Lower leg skin (tissue), 3 donors: Measurements from ENCODE around the gene WFDC8.

Experiments
- POLR2A ChIP-seq, 2 donors: fragments of 450-650 bp; IDR thresholded peaks; one replicate each; pipeline ENCODE4 v1.6.1; 2016 to 2017; ENCODE audit warnings: antibody characterized with exemption in 2 of 2, mild to moderate bottlenecking in 1 of 2, moderate library complexity in 1 of 2
- TF ChIP-seq, protein P1 (sequence below), 3 donors: fragments of 450-650 bp; IDR thresholded peaks; one replicate each; pipeline ENCODE4 v1.5.1; 2016; ENCODE audit warnings: antibody characterized with exemption in 3 of 3, mild to moderate bottlenecking in 3 of 3, moderate library complexity in 2 of 3

DNA sequence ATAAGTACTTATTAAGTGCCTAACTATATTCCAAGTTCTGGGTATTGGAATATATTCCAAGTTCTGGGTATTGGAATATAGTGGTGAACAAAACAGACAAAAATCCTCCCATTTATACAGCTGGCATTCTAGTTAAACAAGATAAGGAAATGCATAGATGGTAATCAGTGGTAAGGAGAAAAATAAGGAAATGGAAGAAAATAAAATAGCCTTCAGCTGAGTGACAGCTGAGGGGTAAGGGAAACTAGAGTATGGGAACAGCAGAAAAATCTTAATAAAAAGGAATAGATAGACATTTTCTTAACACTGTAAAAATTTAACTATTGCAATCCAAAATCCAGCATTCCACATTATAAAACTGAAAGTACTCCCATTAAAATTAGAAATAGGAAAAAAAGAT, 33.2 kb upstream of the WFDC8 start:
- TF ChIP-seq, protein P1, sequence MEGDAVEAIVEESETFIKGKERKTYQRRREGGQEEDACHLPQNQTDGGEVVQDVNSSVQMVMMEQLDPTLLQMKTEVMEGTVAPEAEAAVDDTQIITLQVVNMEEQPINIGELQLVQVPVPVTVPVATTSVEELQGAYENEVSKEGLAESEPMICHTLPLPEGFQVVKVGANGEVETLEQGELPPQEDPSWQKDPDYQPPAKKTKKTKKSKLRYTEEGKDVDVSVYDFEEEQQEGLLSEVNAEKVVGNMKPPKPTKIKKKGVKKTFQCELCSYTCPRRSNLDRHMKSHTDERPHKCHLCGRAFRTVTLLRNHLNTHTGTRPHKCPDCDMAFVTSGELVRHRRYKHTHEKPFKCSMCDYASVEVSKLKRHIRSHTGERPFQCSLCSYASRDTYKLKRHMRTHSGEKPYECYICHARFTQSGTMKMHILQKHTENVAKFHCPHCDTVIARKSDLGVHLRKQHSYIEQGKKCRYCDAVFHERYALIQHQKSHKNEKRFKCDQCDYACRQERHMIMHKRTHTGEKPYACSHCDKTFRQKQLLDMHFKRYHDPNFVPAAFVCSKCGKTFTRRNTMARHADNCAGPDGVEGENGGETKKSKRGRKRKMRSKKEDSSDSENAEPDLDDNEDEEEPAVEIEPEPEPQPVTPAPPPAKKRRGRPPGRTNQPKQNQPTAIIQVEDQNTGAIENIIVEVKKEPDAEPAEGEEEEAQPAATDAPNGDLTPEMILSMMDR (IDR thresholded peaks at IDR 0.05): no peak
- TF ChIP-seq POLR2A (IDR thresholded peaks at IDR 0.05): no peak
